Measurements from ENCODE around the gene KLK8. TPM values are rescaled to one million over a fixed set of nuclear protein-coding genes. Genes with fewer than 3 reads are reported as not detected.

Gene KLK8
- total RNA-seq, 1 experiment from 2014 or later = 2.7 TPM

GRCh38 chr19:51024924-51025323 is 23.5 kb upstream of the KLK8 start:
- Histone ChIP-seq H3T11ph (ENCODE audit: low read length) (no peak overlapping the region), H3K4ac (ENCODE audit: low read depth, low read length) (no peak overlapping the region), H3K4me2 (ENCODE audit: insufficient read depth, insufficient read length, low read length) (no peak overlapping the region), H3K23ac (ENCODE audit: insufficient read length, low read depth, low read length) (no peak overlapping the region), H2BK120ac (ENCODE audit: low read depth, low read length, poor library complexity, severe bottlenecking) (no peak overlapping the region), H3K9me3 (ENCODE audit: control insufficient read depth, low read depth, low read length) (no peaks in the 10 kb centered on the region), H2BK5ac (ENCODE audit: insufficient read length, low read length) (no peak overlapping the region), H3K18ac (ENCODE audit: insufficient read length, low read depth, low read length) (no peak overlapping the region), H3K79me2 (ENCODE audit: insufficient read depth, low read length) (no peaks in the 10 kb centered on the region), H3K4me1 (ENCODE audit: insufficient read depth, low read length) (no peaks in the 10 kb centered on the region), H2AK5ac (ENCODE audit: insufficient read length, low read length) (no peak overlapping the region), H2BK20ac (ENCODE audit: low read depth, low read length, poor library complexity, severe bottlenecking) (no peak overlapping the region), H2BK12ac (ENCODE audit: insufficient read length, low read depth, low read length) (no peak overlapping the region), H4K91ac (ENCODE audit: insufficient read length, low read depth, low read length) (no peak overlapping the region), H4K8ac (replicated peaks; ENCODE audit: insufficient read length, low read depth, low read length) (no peak overlapping the region), H2BK15ac (ENCODE audit: low read depth, low read length) (no peak overlapping the region), H3K14ac (ENCODE audit: insufficient read depth, low read length) (no peak overlapping the region), H3K23me2 (ENCODE audit: insufficient read length, low read depth, low read length, poor library complexity, severe bottlenecking) (no peaks in the 10 kb centered on the region), H4K5ac (ENCODE audit: insufficient read length, low read depth, low read length) (no peak overlapping the region), H3K27me3 (ENCODE audit: insufficient read depth, low read length) (no peaks in the 10 kb centered on the region), H3K27ac (ENCODE audit: insufficient read length, low read depth, low read length) (no peak overlapping the region), H3K56ac (ENCODE audit: insufficient read length, low read depth, low read length) (no peak overlapping the region), H4K20me1 (ENCODE audit: control insufficient read depth, insufficient read depth, insufficient read length) (no peaks in the 10 kb centered on the region), H3K9ac (ENCODE audit: extremely low read depth, insufficient read length, low read length) (no peak overlapping the region), H2AFZ (ENCODE audit: low read length) (no peak overlapping the region), H3K79me1 (ENCODE audit: insufficient read depth, low read depth, low read length, poor library complexity, severe bottlenecking) (no peaks in the 10 kb centered on the region)
- WGBS (ENCODE audit: extremely low coverage, insufficient read length, low lambda C conversion rate) = no CpG with 5 or more reads among the region's 5 CpGs
- peaks cover 16% of the 10 kb centered on the region for H3K27me3 Mint-ChIP-seq (ENCODE audit: low read depth)
- H3K36me3 Mint-ChIP-seq (ENCODE audit: insufficient read depth in 1 of 3, low read depth in 3 of 3) = no peaks in the 10 kb centered on the region
- H3K4me1 Mint-ChIP-seq = peaks cover 30 to 51% of the 10 kb centered on the region in 2 experiments
- TF ChIP-seq CTCF (conservative IDR thresholded peaks at IDR 0.05) = no peak
- no peaks in the 10 kb centered on the region; a peak in 1 of 5 replicates for H3K9me3 Mint-ChIP-seq
- H3K27ac Mint-ChIP-seq = no peak overlapping the region
- H3K4me3 Mint-ChIP-seq = no peak overlapping the region
- no peak for DNase-seq
